ENCODE measurements around the gene SLC24A5. TPM values are rescaled to one million over a fixed set of nuclear protein-coding genes. Genes with fewer than 3 reads are reported as not detected.

The SLC24A5 gene
- not detected in 2 replicates for total RNA-seq (2022)
- Bru-seq, nascent RNA: not detected
- BruChase-seq, experiment 1, labeled RNA remaining after a 6-hour chase: percentile 4 among the genes with signal in this experiment
- not detected for BruChase-seq, experiment 2, labeled RNA remaining after a 2-hour chase
- long read RNA-seq, partial matches to known transcripts: 0 of 1 reads
- long read RNA-seq, other reads (novel, unspliced or antisense): 1 of 1 reads

- Mint-ChIP-seq H3K9me3 (ENCODE audit: low read depth, unreplicated experiment) (no peaks in the 10 kb centered on the region), H3K4me3 (ENCODE audit: low read depth, unreplicated experiment) (no peak within 1 kb of the TSS), H3K27ac (ENCODE audit: unreplicated experiment) (no peak within 1 kb of the TSS), H3K27me3 (ENCODE audit: unreplicated experiment) (peaks cover 16% of the 10 kb centered on the region), H3K4me1 (ENCODE audit: low read depth, unreplicated experiment) (no peaks in the 10 kb centered on the region), H3K36me3 (ENCODE audit: insufficient read depth, unreplicated experiment) (no peaks in the 10 kb centered on the region)
- no peak for DNase-seq
- CTCF ChIA-PET: no interaction called here
- TF ChIP-seq CTCF (IDR thresholded peaks at IDR 0.05; ENCODE audit: unreplicated experiment): no peak
- intact Hi-C loops (cut with micrococcal nuclease; ENCODE audit: unreplicated experiment): no loop called here
- no TSS peak for BruUV-seq (replicated peaks)
These were observed at the start of gene SLC24A5 for GRCh38 chr15:48120745-48121144. TSS of gene SLC24A5 (plus strand) at chr15:48120990. CDS start at chr15:48121045, 55 bp downstream.

GRCh38 chr15:48072941-48073340 is 47.8 kb upstream of the SLC24A5 start:
- intact Hi-C loops (cut with micrococcal nuclease; ENCODE audit: unreplicated experiment): no loop called here
- no peak for TF ChIP-seq CTCF (IDR thresholded peaks at IDR 0.05; ENCODE audit: unreplicated experiment)
- CTCF ChIA-PET: no interaction called here
- Mint-ChIP-seq H3K36me3 (ENCODE audit: insufficient read depth, unreplicated experiment) (no peaks in the 10 kb centered on the region), H3K27me3 (ENCODE audit: unreplicated experiment) (peaks cover 33% of the 10 kb centered on the region), H3K4me1 (ENCODE audit: low read depth, unreplicated experiment) (no peaks in the 10 kb centered on the region), H3K4me3 (ENCODE audit: low read depth, unreplicated experiment) (no peak overlapping the region), H3K27ac (ENCODE audit: unreplicated experiment) (no peak overlapping the region), H3K9me3 (ENCODE audit: low read depth, unreplicated experiment) (no peaks in the 10 kb centered on the region)
- DNase-seq: no peak
- no TSS peak for BruUV-seq (replicated peaks)

- Mint-ChIP-seq H3K36me3 (ENCODE audit: insufficient read depth, unreplicated experiment) (no peaks in the 10 kb centered on the region), H3K4me1 (ENCODE audit: low read depth, unreplicated experiment) (no peaks in the 10 kb centered on the region), H3K27ac (ENCODE audit: unreplicated experiment) (no peak overlapping the region), H3K9me3 (ENCODE audit: low read depth, unreplicated experiment) (no peaks in the 10 kb centered on the region), H3K27me3 (ENCODE audit: unreplicated experiment) (peaks cover 33% of the 10 kb centered on the region), H3K4me3 (ENCODE audit: low read depth, unreplicated experiment) (no peak overlapping the region)
- no peak for TF ChIP-seq CTCF (IDR thresholded peaks at IDR 0.05; ENCODE audit: unreplicated experiment)
- no peak for DNase-seq
- intact Hi-C loops (cut with micrococcal nuclease; ENCODE audit: unreplicated experiment): no loop called here
- no TSS peak for BruUV-seq (replicated peaks)
- CTCF ChIA-PET: no interaction called here
These were observed 46.9 kb upstream of the SLC24A5 start for GRCh38 chr15:48073881-48074280.

GRCh38 chr15:48076454-48076853 is 44.3 kb upstream of the SLC24A5 start:
- Mint-ChIP-seq H3K27ac (ENCODE audit: unreplicated experiment) (no peak overlapping the region), H3K4me1 (ENCODE audit: low read depth, unreplicated experiment) (no peaks in the 10 kb centered on the region), H3K4me3 (ENCODE audit: low read depth, unreplicated experiment) (no peak overlapping the region), H3K9me3 (ENCODE audit: low read depth, unreplicated experiment) (no peaks in the 10 kb centered on the region), H3K36me3 (ENCODE audit: insufficient read depth, unreplicated experiment) (no peaks in the 10 kb centered on the region), H3K27me3 (ENCODE audit: unreplicated experiment) (peaks cover 45% of the 10 kb centered on the region)
- CTCF ChIA-PET: no interaction called here
- no peak for DNase-seq
- intact Hi-C loops (cut with micrococcal nuclease; ENCODE audit: unreplicated experiment): no loop called here
- BruUV-seq (replicated peaks): no TSS peak
- no peak for TF ChIP-seq CTCF (IDR thresholded peaks at IDR 0.05; ENCODE audit: unreplicated experiment)
